Upper lobe of right lung (tissue), 1 donor: ENCODE results near the gene GCHFR. TPM values are rescaled to one million over a fixed set of nuclear protein-coding genes. Genes with fewer than 3 reads are reported as not detected.

Source experiments
- ATAC-seq: fragments of 200-7000 bp; cut with Tn5 transposase; one replicate; pipeline ENCODE4 v1.9.1; 2020; ENCODE audit warnings: mild to moderate bottlenecking, moderate library complexity
- DNase-seq: peaks from one replicate; pipeline ENCODE4 v3.0.0-alpha.2; 2020
- H3K27ac ChIP-seq: fragments of 200-600 bp; one replicate; pipeline ENCODE4 v1.8.0; 2022
- H3K27me3 ChIP-seq: fragments of 200-600 bp; one replicate; pipeline ENCODE4 v1.8.0; 2022; ENCODE audit warnings: mild to moderate bottlenecking
- H3K36me3 ChIP-seq: fragments of 200-600 bp; one replicate; pipeline ENCODE4 v1.8.0; 2022
- H3K4me1 ChIP-seq: fragments of 200-600 bp; one replicate; pipeline ENCODE4 v1.8.0; 2022
- H3K4me3 ChIP-seq: fragments of 200-600 bp; one replicate; pipeline ENCODE4 v1.8.0; 2022; ENCODE audit warnings: mild to moderate bottlenecking
- H3K9me3 ChIP-seq: fragments of 200-600 bp; one replicate; pipeline ENCODE4 v1.8.0; 2022
- intact Hi-C: fragments of 100-400 bp; cut with DNase I; formaldehyde crosslinking; loops from one replicate; pipeline ENCODE4 v1.11.0; 2022
- total RNA-seq: library from RNA; stranded (reverse); fragmentation: NEBNext Ultra II Directional; extraction: Animal tissue kit (Norgen Biotek cat#: 25700); gene quantifications from one replicate; pipeline ENCODE4 v1.2.1, GENCODE V29; 2021
- TF ChIP-seq, protein P1 (sequence below): fragments of 200-600 bp; IDR thresholded peaks from one replicate; pipeline ENCODE4 v1.8.0; 2022; ENCODE audit warnings: antibody characterized with exemption
- donor health status: DM: no; HTN: yes; CAD: no; lungs with severe emphysema.

The GCHFR gene
- total RNA-seq, 1 donor from 2014 or later = 55.2 TPM

DNA sequence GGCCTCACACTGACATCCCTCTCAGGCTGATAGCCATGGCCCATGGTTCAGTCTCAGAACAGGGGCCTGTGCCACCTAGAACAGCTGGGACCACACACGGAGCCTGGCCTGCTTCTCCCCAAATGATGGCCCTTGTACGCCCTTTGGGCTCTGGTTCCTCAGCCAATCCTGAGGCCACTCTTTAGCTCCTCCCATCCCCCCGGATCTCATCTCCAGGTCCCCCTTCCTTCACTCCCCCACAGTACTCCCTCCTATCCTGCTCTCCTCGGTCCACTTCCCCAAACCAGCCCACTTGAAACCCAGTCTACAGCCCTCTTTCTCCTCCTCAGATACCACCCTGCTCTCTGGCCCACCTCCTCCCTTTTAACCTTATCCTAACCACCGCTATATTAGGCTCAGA is 25.3 kb downstream of the GCHFR start:
- no peaks in the 10 kb centered on the region for H3K9me3 ChIP-seq
- intact Hi-C loops = no loop called here
- no peak for ATAC-seq
- DNase-seq = no peak
- TF ChIP-seq, protein P1, sequence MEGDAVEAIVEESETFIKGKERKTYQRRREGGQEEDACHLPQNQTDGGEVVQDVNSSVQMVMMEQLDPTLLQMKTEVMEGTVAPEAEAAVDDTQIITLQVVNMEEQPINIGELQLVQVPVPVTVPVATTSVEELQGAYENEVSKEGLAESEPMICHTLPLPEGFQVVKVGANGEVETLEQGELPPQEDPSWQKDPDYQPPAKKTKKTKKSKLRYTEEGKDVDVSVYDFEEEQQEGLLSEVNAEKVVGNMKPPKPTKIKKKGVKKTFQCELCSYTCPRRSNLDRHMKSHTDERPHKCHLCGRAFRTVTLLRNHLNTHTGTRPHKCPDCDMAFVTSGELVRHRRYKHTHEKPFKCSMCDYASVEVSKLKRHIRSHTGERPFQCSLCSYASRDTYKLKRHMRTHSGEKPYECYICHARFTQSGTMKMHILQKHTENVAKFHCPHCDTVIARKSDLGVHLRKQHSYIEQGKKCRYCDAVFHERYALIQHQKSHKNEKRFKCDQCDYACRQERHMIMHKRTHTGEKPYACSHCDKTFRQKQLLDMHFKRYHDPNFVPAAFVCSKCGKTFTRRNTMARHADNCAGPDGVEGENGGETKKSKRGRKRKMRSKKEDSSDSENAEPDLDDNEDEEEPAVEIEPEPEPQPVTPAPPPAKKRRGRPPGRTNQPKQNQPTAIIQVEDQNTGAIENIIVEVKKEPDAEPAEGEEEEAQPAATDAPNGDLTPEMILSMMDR = no peak
- no peak overlapping the region for H3K27ac ChIP-seq
- H3K4me3 ChIP-seq = no peak overlapping the region
- peaks cover 17% of the 10 kb centered on the region for H3K4me1 ChIP-seq
- H3K36me3 ChIP-seq = peaks cover 13% of the 10 kb centered on the region
- no peaks in the 10 kb centered on the region for H3K27me3 ChIP-seq

DNA sequence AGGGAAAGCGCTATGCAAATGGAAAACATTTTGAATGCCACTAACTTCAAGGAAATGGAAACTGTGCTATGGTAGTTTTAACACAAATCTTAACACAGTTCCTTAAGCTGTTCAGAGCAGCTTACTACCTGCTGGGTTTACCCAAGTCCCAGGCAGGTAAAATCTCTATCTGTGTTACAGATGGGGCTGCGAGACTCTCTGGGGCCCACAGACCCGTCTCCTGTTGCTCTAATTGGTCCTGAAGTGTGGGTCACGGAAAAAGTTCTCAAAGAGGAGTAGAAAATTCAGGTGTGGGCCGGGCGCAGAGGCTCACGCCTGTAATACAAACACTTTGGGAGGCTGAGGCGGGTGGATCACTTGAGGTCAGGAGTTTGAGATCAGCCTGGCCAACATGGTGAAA is 26.1 kb downstream of the GCHFR start:
- intact Hi-C loops = no loop called here
- H3K27ac ChIP-seq = peak overlapping the region; percentile 4
- DNase-seq (no peak), ATAC-seq (no peak)
- TF ChIP-seq, protein P1 = no peak
- no peaks in the 10 kb centered on the region for H3K27me3 ChIP-seq
- H3K36me3 ChIP-seq = peaks cover 13% of the 10 kb centered on the region
- H3K4me1 ChIP-seq = peaks cover 17% of the 10 kb centered on the region
- no peak overlapping the region for H3K4me3 ChIP-seq
- no peaks in the 10 kb centered on the region for H3K9me3 ChIP-seq

DNA sequence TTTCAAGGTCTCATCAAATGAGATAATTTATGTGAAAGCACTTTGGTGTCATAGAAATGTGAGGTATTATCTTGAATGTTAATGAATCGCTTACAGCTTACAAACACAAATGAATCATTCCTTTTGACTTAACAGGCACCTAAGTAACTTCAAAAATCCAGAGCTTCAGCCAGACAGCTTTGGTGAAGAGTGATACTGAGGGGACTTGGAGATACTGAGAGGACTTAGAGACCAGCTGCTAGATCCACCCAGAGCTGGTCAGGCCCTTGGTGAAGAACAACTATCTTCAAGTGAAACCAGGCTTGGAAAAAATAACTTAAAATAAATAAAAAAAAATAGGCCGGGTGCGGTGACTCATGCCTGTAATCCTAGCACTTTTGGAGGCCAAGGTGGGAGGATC is 26.9 kb downstream of the GCHFR start:
- peaks cover 13% of the 10 kb centered on the region for H3K36me3 ChIP-seq
- H3K4me1 ChIP-seq = peaks cover 23% of the 10 kb centered on the region
- intact Hi-C loops = no loop called here
- ATAC-seq (no peak), DNase-seq (no peak)
- H3K4me3 ChIP-seq = no peak overlapping the region
- TF ChIP-seq, protein P1 = no peak
- H3K27me3 ChIP-seq = no peaks in the 10 kb centered on the region
- no peaks in the 10 kb centered on the region for H3K9me3 ChIP-seq
- no peak overlapping the region for H3K27ac ChIP-seq

DNA sequence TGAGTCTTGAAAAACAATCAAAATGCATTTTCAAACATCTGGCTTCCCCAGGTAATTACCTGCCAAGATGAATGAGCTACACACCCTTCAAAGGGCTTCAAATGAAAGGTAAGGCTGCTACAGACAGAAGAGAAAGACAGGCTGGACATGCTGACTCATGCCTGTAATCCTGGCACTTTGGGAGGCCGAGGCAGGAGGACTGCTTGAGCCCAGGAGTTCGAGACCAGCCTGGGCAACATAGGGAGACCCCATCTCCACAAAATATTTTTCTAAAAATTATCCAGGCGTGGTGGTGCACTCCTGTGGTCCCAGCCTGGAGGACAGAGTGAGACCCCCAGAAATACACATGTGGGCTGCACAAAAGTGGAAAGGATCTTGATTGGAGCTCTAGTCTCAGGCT is 28.5 kb downstream of the GCHFR start:
- Histone ChIP-seq H3K4me3 (no peak overlapping the region), H3K27me3 (no peaks in the 10 kb centered on the region), H3K9me3 (no peaks in the 10 kb centered on the region), H3K27ac (no peak overlapping the region), H3K36me3 (peaks cover 13% of the 10 kb centered on the region), H3K4me1 (peaks cover 27% of the 10 kb centered on the region)
- DNase-seq (no peak), ATAC-seq (no peak)
- intact Hi-C loops = no loop called here
- TF ChIP-seq, protein P1 = no peak

DNA sequence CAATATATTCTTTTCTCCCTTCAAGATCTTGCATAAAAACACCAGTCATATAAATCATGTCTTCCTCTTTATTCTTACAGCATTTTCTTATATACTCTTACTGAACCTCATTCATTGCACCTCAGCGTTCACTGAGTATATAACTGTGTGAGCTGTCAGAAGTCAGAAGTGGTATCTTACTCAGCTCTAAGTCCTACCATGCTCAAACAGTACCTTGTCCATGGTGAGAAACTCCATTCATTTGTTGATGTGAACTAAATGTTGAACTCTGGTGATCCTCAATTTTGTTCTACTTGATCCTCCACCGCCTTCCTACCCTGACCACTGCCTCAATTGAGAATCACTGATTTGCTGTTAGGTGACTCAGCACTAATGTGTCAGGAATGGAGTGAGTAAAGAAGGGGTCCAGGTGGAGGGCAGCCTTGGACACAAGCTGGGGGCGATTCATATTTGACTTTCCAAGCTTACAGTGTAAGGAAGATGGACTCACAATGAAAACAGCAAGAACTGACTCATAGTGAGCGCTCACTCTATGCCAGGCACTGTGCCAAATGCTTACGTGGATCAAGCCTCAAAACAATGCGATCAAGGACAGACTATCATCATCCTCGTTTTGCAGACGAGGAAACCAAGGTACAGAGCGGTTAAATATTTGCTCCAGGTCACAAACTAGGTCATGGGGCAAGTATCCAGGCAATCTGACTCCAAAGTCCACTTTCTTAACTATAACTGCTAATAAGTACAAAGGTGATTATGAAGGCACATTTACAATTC is 29.5 kb downstream of the GCHFR start:
- TF ChIP-seq, protein P1 = no peak
- intact Hi-C loops = no loop called here
- Histone ChIP-seq H3K4me1 (peaks cover 19% of the 10 kb centered on the region), H3K36me3 (peaks cover 13% of the 10 kb centered on the region), H3K4me3 (no peak overlapping the region), H3K9me3 (no peaks in the 10 kb centered on the region), H3K27me3 (no peaks in the 10 kb centered on the region), H3K27ac (no peak overlapping the region)
- no peak for DNase-seq
- ATAC-seq = no peak
